Activated naive CD8-positive, alpha-beta T cell (primary cell): ENCODE measurements around the gene SLC8A3.

Experiments used
- H3K27ac Mint-ChIP-seq: one replicate; pipeline ENCODE4 v1.8.0; 2021; ENCODE audit warnings: mixed read lengths
- H3K27me3 Mint-ChIP-seq: one replicate; pipeline ENCODE4 v1.8.0; 2021; ENCODE audit warnings: mixed read lengths
- H3K36me3 Mint-ChIP-seq: one replicate; pipeline ENCODE4 v1.8.0; 2021; ENCODE audit warnings: mixed read lengths
- H3K4me1 Mint-ChIP-seq: one replicate; pipeline ENCODE4 v1.8.0; 2021; ENCODE audit warnings: low read depth, mixed read lengths
- H3K4me3 Mint-ChIP-seq: one replicate; pipeline ENCODE4 v1.8.0; 2021; ENCODE audit warnings: mild to moderate bottlenecking, mixed read lengths
- H3K9me3 Mint-ChIP-seq: one replicate; pipeline ENCODE4 v1.8.0; 2021; ENCODE audit warnings: low read depth, mixed read lengths

Gene SLC8A3

GRCh38 chr14:70189456-70190077 is 816 bp upstream of the SLC8A3 start:
- Mint-ChIP-seq H3K36me3 (no peaks in the 10 kb centered on the region), H3K27me3 (peaks cover 53% of the 10 kb centered on the region), H3K27ac (no peak overlapping the region), H3K9me3 (no peaks in the 10 kb centered on the region), H3K4me1 (peaks cover 26% of the 10 kb centered on the region), H3K4me3 (peak overlapping the region; percentile 76)

GRCh38 chr14:70188322-70188658 is 461 bp downstream of the SLC8A3 start:
- H3K27me3 Mint-ChIP-seq = peaks cover 43% of the 10 kb centered on the region
- H3K4me3 Mint-ChIP-seq = peak overlapping the region; percentile 90
- H3K36me3 Mint-ChIP-seq = no peaks in the 10 kb centered on the region
- peaks cover 26% of the 10 kb centered on the region for H3K4me1 Mint-ChIP-seq
- no peak overlapping the region for H3K27ac Mint-ChIP-seq
- no peaks in the 10 kb centered on the region for H3K9me3 Mint-ChIP-seq

GRCh38 chr14:70186900-70187451 is 1.8 kb downstream of the SLC8A3 start:
- peak overlapping the region; percentile 90 for H3K4me3 Mint-ChIP-seq
- H3K4me1 Mint-ChIP-seq = peaks cover 26% of the 10 kb centered on the region
- H3K9me3 Mint-ChIP-seq = no peaks in the 10 kb centered on the region
- no peaks in the 10 kb centered on the region for H3K36me3 Mint-ChIP-seq
- peaks cover 37% of the 10 kb centered on the region for H3K27me3 Mint-ChIP-seq
- no peak overlapping the region for H3K27ac Mint-ChIP-seq

GRCh38 chr14:70183991-70184390 is 4.8 kb downstream of the SLC8A3 start:
- H3K27ac Mint-ChIP-seq = no peak overlapping the region
- peaks cover 2% of the 10 kb centered on the region for H3K9me3 Mint-ChIP-seq
- no peaks in the 10 kb centered on the region for H3K36me3 Mint-ChIP-seq
- H3K27me3 Mint-ChIP-seq = peaks cover 18% of the 10 kb centered on the region
- no peak overlapping the region for H3K4me3 Mint-ChIP-seq
- H3K4me1 Mint-ChIP-seq = peaks cover 17% of the 10 kb centered on the region

GRCh38 chr14:70181276-70181675 is 7.5 kb downstream of the SLC8A3 start:
- Mint-ChIP-seq H3K4me3 (no peak overlapping the region), H3K27ac (no peak overlapping the region), H3K27me3 (peaks cover 13% of the 10 kb centered on the region), H3K36me3 (no peaks in the 10 kb centered on the region), H3K4me1 (no peaks in the 10 kb centered on the region), H3K9me3 (peaks cover 5% of the 10 kb centered on the region)

- Mint-ChIP-seq H3K9me3 (peaks cover 5% of the 10 kb centered on the region), H3K36me3 (no peaks in the 10 kb centered on the region), H3K27ac (no peak overlapping the region), H3K4me1 (no peaks in the 10 kb centered on the region), H3K27me3 (peaks cover 9% of the 10 kb centered on the region), H3K4me3 (no peak overlapping the region)
Observed at GRCh38 chr14:70180718-70181117, 8.0 kb downstream of the SLC8A3 start.

GRCh38 chr14:70177081-70177800 is 11.5 kb downstream of the SLC8A3 start:
- H3K9me3 Mint-ChIP-seq = peaks cover 5% of the 10 kb centered on the region
- no peak overlapping the region for H3K27ac Mint-ChIP-seq
- H3K4me3 Mint-ChIP-seq = no peak overlapping the region
- peaks cover 14% of the 10 kb centered on the region for H3K27me3 Mint-ChIP-seq
- H3K36me3 Mint-ChIP-seq = no peaks in the 10 kb centered on the region
- H3K4me1 Mint-ChIP-seq = no peaks in the 10 kb centered on the region

- peaks cover 17% of the 10 kb centered on the region for H3K27me3 Mint-ChIP-seq
- no peaks in the 10 kb centered on the region for H3K9me3 Mint-ChIP-seq
- no peaks in the 10 kb centered on the region for H3K36me3 Mint-ChIP-seq
- H3K27ac Mint-ChIP-seq = no peak overlapping the region
- no peak overlapping the region for H3K4me3 Mint-ChIP-seq
- H3K4me1 Mint-ChIP-seq = no peaks in the 10 kb centered on the region
Observed at GRCh38 chr14:70173569-70173968, 15.2 kb downstream of the SLC8A3 start.

- Mint-ChIP-seq H3K9me3 (no peaks in the 10 kb centered on the region), H3K27me3 (peaks cover 17% of the 10 kb centered on the region), H3K27ac (no peak overlapping the region), H3K4me1 (no peaks in the 10 kb centered on the region), H3K4me3 (no peak overlapping the region), H3K36me3 (no peaks in the 10 kb centered on the region)
Observed at GRCh38 chr14:70171726-70172125, 17.0 kb downstream of the SLC8A3 start.

GRCh38 chr14:70170976-70171375 is 17.8 kb downstream of the SLC8A3 start:
- H3K27ac Mint-ChIP-seq = no peak overlapping the region
- no peaks in the 10 kb centered on the region for H3K4me1 Mint-ChIP-seq
- H3K27me3 Mint-ChIP-seq = peaks cover 17% of the 10 kb centered on the region
- no peaks in the 10 kb centered on the region for H3K9me3 Mint-ChIP-seq
- H3K4me3 Mint-ChIP-seq = no peak overlapping the region
- H3K36me3 Mint-ChIP-seq = no peaks in the 10 kb centered on the region

- Mint-ChIP-seq H3K4me1 (no peaks in the 10 kb centered on the region), H3K9me3 (no peaks in the 10 kb centered on the region), H3K27ac (no peak overlapping the region), H3K27me3 (peaks cover 19% of the 10 kb centered on the region), H3K36me3 (no peaks in the 10 kb centered on the region), H3K4me3 (no peak overlapping the region)
Observed at GRCh38 chr14:70168406-70168805, 20.3 kb downstream of the SLC8A3 start.

GRCh38 chr14:70166530-70167203 is 22.1 kb downstream of the SLC8A3 start:
- Mint-ChIP-seq H3K4me3 (no peak overlapping the region), H3K36me3 (no peaks in the 10 kb centered on the region), H3K27ac (no peak overlapping the region), H3K9me3 (no peaks in the 10 kb centered on the region), H3K4me1 (no peaks in the 10 kb centered on the region), H3K27me3 (peaks cover 15% of the 10 kb centered on the region)

- H3K36me3 Mint-ChIP-seq = no peaks in the 10 kb centered on the region
- H3K4me3 Mint-ChIP-seq = no peak overlapping the region
- no peaks in the 10 kb centered on the region for H3K9me3 Mint-ChIP-seq
- peaks cover 4% of the 10 kb centered on the region for H3K27me3 Mint-ChIP-seq
- H3K4me1 Mint-ChIP-seq = no peaks in the 10 kb centered on the region
- H3K27ac Mint-ChIP-seq = no peak overlapping the region
Observed at GRCh38 chr14:70162358-70162757, 26.4 kb downstream of the SLC8A3 start.

- H3K27me3 Mint-ChIP-seq = peaks cover 7% of the 10 kb centered on the region
- H3K4me3 Mint-ChIP-seq = no peak overlapping the region
- no peaks in the 10 kb centered on the region for H3K9me3 Mint-ChIP-seq
- H3K4me1 Mint-ChIP-seq = no peaks in the 10 kb centered on the region
- no peak overlapping the region for H3K27ac Mint-ChIP-seq
- no peaks in the 10 kb centered on the region for H3K36me3 Mint-ChIP-seq
Observed at GRCh38 chr14:70156592-70156991, 32.2 kb downstream of the SLC8A3 start.

- H3K27ac Mint-ChIP-seq = no peak overlapping the region
- no peaks in the 10 kb centered on the region for H3K9me3 Mint-ChIP-seq
- no peaks in the 10 kb centered on the region for H3K4me1 Mint-ChIP-seq
- H3K36me3 Mint-ChIP-seq = no peaks in the 10 kb centered on the region
- no peak overlapping the region for H3K4me3 Mint-ChIP-seq
- peaks cover 7% of the 10 kb centered on the region for H3K27me3 Mint-ChIP-seq
Observed at GRCh38 chr14:70152704-70153103, 36.0 kb downstream of the SLC8A3 start.
